ENCODE measurements around the gene NR4A3. TPM values are rescaled to one million over a fixed set of nuclear protein-coding genes. Genes with fewer than 3 reads are reported as not detected.

NR4A3 gene
- polyA plus RNA-seq, 1 of the 3 experiments (the other 2 are of a cell fraction) = 1.3 TPM

GRCh38 chr9:99840072-99840471, 18.4 kb downstream of the NR4A3 start:
- Histone ChIP-seq H3K9me2 (no peaks in the 10 kb centered on the region), H2AFZ (ENCODE audit: low read depth) (no peak overlapping the region), H3K9me3 (no peaks in the 10 kb centered on the region), H3K4me2 (no peak overlapping the region), H3K4me1 (ENCODE audit: control insufficient read depth in 1 of 2, insufficient read depth in 2 of 2, low read depth in 1 of 2, low read length in 1 of 2) (peaks cover 0 to 8% of the 10 kb centered on the region in 2 experiments; a peak in 2 of 4 replicates), H3F3A (replicated peaks; ENCODE audit: insufficient read depth) (no peaks in the 10 kb centered on the region), H3K79me2 (ENCODE audit: insufficient read depth) (no peaks in the 10 kb centered on the region), H3K36me3 (replicated peaks in 1 of 2; ENCODE audit: control insufficient read depth in 1 of 2, insufficient read depth in 2 of 2, low read length in 1 of 2) (no peaks in the 10 kb centered on the region), H3K27ac (ENCODE audit: low read depth in 2 of 2, low read length in 1 of 2) (no peak overlapping the region), H3K4me3 (ENCODE audit: low read depth in 2 of 2, low read length in 1 of 2) (no peak overlapping the region), H4K20me1 (ENCODE audit: insufficient read depth) (no peaks in the 10 kb centered on the region), H3K9ac (no peak overlapping the region), H3K27me3 (ENCODE audit: insufficient read depth) (no peaks in the 10 kb centered on the region)
- CTCF ChIA-PET = no interaction called here
- TF ChIP-seq RCOR1 (IDR thresholded peaks at IDR 0.05; ENCODE audit: low read length) (no peak), PBX3 (IDR thresholded peaks at IDR 0.05) (no peak), MEF2A (IDR thresholded peaks at IDR 0.05; ENCODE audit: borderline replicate concordance, low read depth) (no peak), GATA2 (CRISPR knock-in tag; IDR thresholded peaks at IDR 0.05) (no peak), TAF1 (IDR thresholded peaks at IDR 0.05; ENCODE audit: borderline replicate concordance, low read depth, low read length) (no peak), RXRA (IDR thresholded peaks at IDR 0.05; ENCODE audit: borderline replicate concordance, low read depth) (no peak)
- WGBS (ENCODE audit: low lambda C conversion rate) = 100% methylated on average over 1 of the region's 1 CpG
- POLR2A ChIA-PET = no interaction called here
- no peak for DNase-seq

GRCh38 chr9:99845063-99845462, 23.4 kb downstream of the NR4A3 start:
- Histone ChIP-seq H3K27ac (ENCODE audit: low read depth in 2 of 2, low read length in 1 of 2) (no peak overlapping the region), H4K20me1 (ENCODE audit: insufficient read depth) (no peaks in the 10 kb centered on the region), H3F3A (replicated peaks; ENCODE audit: insufficient read depth) (no peaks in the 10 kb centered on the region), H3K9me2 (no peaks in the 10 kb centered on the region), H3K9ac (no peak overlapping the region), H3K4me3 (ENCODE audit: low read depth in 2 of 2, low read length in 1 of 2) (no peak overlapping the region), H3K79me2 (ENCODE audit: insufficient read depth) (no peaks in the 10 kb centered on the region), H3K4me1 (ENCODE audit: control insufficient read depth in 1 of 2, insufficient read depth in 2 of 2, low read depth in 1 of 2, low read length in 1 of 2) (no peaks in the 10 kb centered on the region), H2AFZ (ENCODE audit: low read depth) (no peak overlapping the region), H3K36me3 (replicated peaks in 1 of 2; ENCODE audit: control insufficient read depth in 1 of 2, insufficient read depth in 2 of 2, low read length in 1 of 2) (no peaks in the 10 kb centered on the region), H3K9me3 (no peaks in the 10 kb centered on the region), H3K27me3 (ENCODE audit: insufficient read depth) (no peaks in the 10 kb centered on the region), H3K4me2 (no peak overlapping the region)
- TF ChIP-seq ELF1 (IDR thresholded peaks at IDR 0.05) = no peak
- no peak for TF ChIP-seq POLR2AphosphoS5 (IDR thresholded peaks at IDR 0.05; ENCODE audit: low read depth, low read length)
- TF ChIP-seq FOXM1 (IDR thresholded peaks at IDR 0.05; ENCODE audit: low read depth) = no peak
- TF ChIP-seq FOXJ3 (CRISPR knock-in tag; IDR thresholded peaks at IDR 0.05) = no peak
- TF ChIP-seq CTCF (IDR thresholded peaks at IDR 0.05) = no peak
- no peak for TF ChIP-seq ZBTB33 (IDR thresholded peaks at IDR 0.05; ENCODE audit: borderline replicate concordance, low read depth)
- TF ChIP-seq NRF1 (IDR thresholded peaks at IDR 0.05; ENCODE audit: low read depth, low read length) = no peak
- TF ChIP-seq JUND (IDR thresholded peaks at IDR 0.05) = no peak
- no peak for TF ChIP-seq SMC3 (IDR thresholded peaks at IDR 0.05; ENCODE audit: low read depth, low read length)
- no peak for TF ChIP-seq RFX5 (IDR thresholded peaks at IDR 0.05; ENCODE audit: low read length)
- no peak for TF ChIP-seq FOSL2 (IDR thresholded peaks at IDR 0.05; ENCODE audit: borderline replicate concordance, low read depth)
- no peak for TF ChIP-seq EZH2phosphoT487 (IDR thresholded peaks at IDR 0.05; ENCODE audit: borderline replicate concordance, low read depth)
- TF ChIP-seq RAD21 (IDR thresholded peaks at IDR 0.05; ENCODE audit: low read length) = no peak
- no peak for TF ChIP-seq TEAD4 (IDR thresholded peaks at IDR 0.05; ENCODE audit: borderline replicate concordance, insufficient read depth)
- DNase-seq = no peak
- POLR2A ChIA-PET = no interaction called here
- 81% methylated on average over 4 of the region's 4 CpGs for WGBS (ENCODE audit: low lambda C conversion rate)
- CTCF ChIA-PET = interaction anchor here (1.5 kb wide), 1 partner anchor 11 kb away, joined by 3 read pairs; no protein-coding TSS in a partner anchor
